Endothelial cell (in vitro differentiated cells): ENCODE data around the gene CAV1. TPM values are rescaled to one million over a fixed set of nuclear protein-coding genes. Genes with fewer than 3 reads are reported as not detected.

Experiments used
- DNase-seq: peaks from one replicate; pipeline ENCODE4 v3.0.0; 2021; ENCODE audit warnings: low spot score
- H3K27ac Mint-ChIP-seq: one replicate; pipeline ENCODE4 v1.8.0; 2021; ENCODE audit warnings: mixed read lengths, inconsistent platforms; ENCODE audit not compliant: unreplicated experiment
- H3K27me3 Mint-ChIP-seq: one replicate; pipeline ENCODE4 v1.8.0; 2021; ENCODE audit warnings: mild to moderate bottlenecking, moderate library complexity, mixed read lengths, inconsistent platforms; ENCODE audit not compliant: unreplicated experiment
- H3K36me3 Mint-ChIP-seq: one replicate; pipeline ENCODE4 v1.8.0; 2021; ENCODE audit warnings: mild to moderate bottlenecking, low read depth, mixed read lengths, inconsistent platforms; ENCODE audit not compliant: unreplicated experiment
- H3K4me1 Mint-ChIP-seq: one replicate; pipeline ENCODE4 v1.8.0; 2021; ENCODE audit warnings: mild to moderate bottlenecking, mixed read lengths, inconsistent platforms; ENCODE audit not compliant: unreplicated experiment
- H3K4me3 Mint-ChIP-seq: one replicate; pipeline ENCODE4 v1.8.0; 2021; ENCODE audit warnings: mild to moderate bottlenecking, mixed read lengths, inconsistent platforms; ENCODE audit not compliant: unreplicated experiment
- H3K9me3 Mint-ChIP-seq: one replicate; pipeline ENCODE4 v1.8.0; 2021; ENCODE audit warnings: mixed read lengths, inconsistent platforms; ENCODE audit not compliant: unreplicated experiment
- total RNA-seq: library from RNA; stranded (reverse); fragmentation: NEBNext Ultra II Directional; extraction: Animal tissue kit (Norgen Biotek cat#: 25700); gene quantifications from one replicate; pipeline ENCODE4 v1.2.1, GENCODE V29; 2021; ENCODE audit not compliant: unreplicated experiment
- TF ChIP-seq, protein P1 (sequence below): fragments of 200-600 bp; sonication (generic); IDR thresholded peaks from one replicate; pipeline ENCODE4 v1.5.0; 2021; ENCODE audit warnings: antibody characterized with exemption; ENCODE audit not compliant: unreplicated experiment

The CAV1 gene
- total RNA-seq, 1 donor from 2014 or later = 48.2 TPM

DNA sequence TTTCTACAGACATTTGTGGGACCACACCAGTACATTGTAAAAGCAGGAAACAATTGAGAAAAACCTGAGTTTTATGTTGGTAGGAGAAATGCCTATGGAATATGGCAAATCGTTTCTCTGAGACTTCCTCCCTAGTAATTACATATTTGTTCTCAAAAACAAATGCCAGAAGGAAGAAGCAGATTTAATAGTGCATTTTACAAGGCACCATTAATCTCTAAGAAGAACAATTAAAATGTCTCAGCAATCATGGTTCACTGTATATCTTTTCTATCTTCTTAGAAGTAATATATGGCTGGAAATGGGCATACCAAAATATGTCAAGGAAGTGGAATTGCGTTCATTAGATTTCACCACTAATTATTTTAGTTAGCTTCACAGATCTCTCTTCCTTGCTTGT lies 13.3 kb downstream of the CAV1 start:
- H3K4me1 Mint-ChIP-seq = peaks cover 3% of the 10 kb centered on the region
- no peaks in the 10 kb centered on the region for H3K9me3 Mint-ChIP-seq
- H3K27ac Mint-ChIP-seq = no peak overlapping the region
- no peak for DNase-seq
- TF ChIP-seq, protein P1, sequence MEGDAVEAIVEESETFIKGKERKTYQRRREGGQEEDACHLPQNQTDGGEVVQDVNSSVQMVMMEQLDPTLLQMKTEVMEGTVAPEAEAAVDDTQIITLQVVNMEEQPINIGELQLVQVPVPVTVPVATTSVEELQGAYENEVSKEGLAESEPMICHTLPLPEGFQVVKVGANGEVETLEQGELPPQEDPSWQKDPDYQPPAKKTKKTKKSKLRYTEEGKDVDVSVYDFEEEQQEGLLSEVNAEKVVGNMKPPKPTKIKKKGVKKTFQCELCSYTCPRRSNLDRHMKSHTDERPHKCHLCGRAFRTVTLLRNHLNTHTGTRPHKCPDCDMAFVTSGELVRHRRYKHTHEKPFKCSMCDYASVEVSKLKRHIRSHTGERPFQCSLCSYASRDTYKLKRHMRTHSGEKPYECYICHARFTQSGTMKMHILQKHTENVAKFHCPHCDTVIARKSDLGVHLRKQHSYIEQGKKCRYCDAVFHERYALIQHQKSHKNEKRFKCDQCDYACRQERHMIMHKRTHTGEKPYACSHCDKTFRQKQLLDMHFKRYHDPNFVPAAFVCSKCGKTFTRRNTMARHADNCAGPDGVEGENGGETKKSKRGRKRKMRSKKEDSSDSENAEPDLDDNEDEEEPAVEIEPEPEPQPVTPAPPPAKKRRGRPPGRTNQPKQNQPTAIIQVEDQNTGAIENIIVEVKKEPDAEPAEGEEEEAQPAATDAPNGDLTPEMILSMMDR = no peak
- H3K27me3 Mint-ChIP-seq = no peaks in the 10 kb centered on the region
- H3K4me3 Mint-ChIP-seq = no peak overlapping the region
- peaks cover 14% of the 10 kb centered on the region for H3K36me3 Mint-ChIP-seq

DNA sequence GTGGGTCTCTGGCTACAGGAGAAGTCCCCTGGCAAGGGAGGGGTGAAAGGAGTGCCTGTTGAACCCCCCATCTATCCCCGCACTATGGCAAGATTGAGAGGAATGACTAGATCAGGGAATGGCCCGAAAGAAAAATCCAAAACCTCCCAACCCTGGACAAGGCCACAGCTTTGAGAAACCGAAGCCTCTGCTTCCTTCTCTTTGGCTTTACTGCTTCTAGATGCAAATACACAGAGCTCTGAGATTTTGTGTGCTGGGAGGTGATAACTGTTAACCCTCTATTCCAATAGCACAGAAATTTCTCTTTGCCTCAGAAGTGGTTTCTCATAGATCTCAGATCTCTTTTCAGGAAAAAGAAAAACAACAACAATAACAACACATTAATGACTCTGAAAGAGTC lies 15.0 kb downstream of the CAV1 start:
- Mint-ChIP-seq H3K4me3 (no peak overlapping the region), H3K27me3 (no peaks in the 10 kb centered on the region), H3K36me3 (peaks cover 14% of the 10 kb centered on the region), H3K9me3 (no peaks in the 10 kb centered on the region), H3K27ac (no peak overlapping the region), H3K4me1 (peaks cover 10% of the 10 kb centered on the region)
- TF ChIP-seq, protein P1 = no peak
- DNase-seq = no peak

DNA sequence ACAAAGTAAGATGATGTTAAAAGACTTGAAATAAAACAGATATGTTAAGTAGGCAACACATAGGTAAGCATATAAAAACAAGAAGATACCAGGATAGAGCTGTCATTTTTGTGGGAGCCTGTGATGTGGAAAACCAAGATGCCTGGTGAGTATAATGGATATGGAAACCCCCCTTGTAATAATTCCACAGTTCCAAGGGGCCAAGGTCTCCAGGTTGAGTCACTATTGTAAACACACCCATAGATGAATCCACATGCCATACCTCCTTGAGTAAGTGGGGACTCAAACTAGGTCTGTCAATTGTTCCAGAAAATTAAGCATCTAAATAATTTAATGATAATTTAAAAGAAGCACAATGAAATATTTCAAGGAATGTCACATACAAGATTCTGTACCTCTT lies 15.9 kb downstream of the CAV1 start:
- H3K9me3 Mint-ChIP-seq = no peaks in the 10 kb centered on the region
- no peak overlapping the region for H3K4me3 Mint-ChIP-seq
- peaks cover 17% of the 10 kb centered on the region for H3K4me1 Mint-ChIP-seq
- no peak overlapping the region for H3K27ac Mint-ChIP-seq
- H3K27me3 Mint-ChIP-seq = no peaks in the 10 kb centered on the region
- TF ChIP-seq, protein P1 = no peak
- peaks cover 13% of the 10 kb centered on the region for H3K36me3 Mint-ChIP-seq
- no peak for DNase-seq

DNA sequence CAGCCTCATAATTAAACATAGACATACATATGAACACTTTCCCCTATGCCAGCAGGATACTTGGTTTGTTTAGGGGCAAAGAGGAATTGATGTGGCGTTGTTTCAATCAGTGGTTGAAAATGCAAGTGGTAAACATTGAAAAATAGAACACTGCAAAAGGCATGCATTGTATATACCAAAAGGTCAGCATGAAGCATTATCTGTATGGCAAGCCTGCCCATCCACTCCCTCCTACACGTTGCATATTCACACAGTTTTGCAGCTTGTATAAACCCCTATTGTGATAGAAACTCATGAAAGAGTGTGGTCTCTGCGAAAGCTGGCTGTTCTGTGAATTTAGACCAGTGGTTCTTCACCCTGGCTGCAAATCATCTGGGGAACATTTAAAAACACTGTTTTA lies 17.1 kb downstream of the CAV1 start:
- H3K27me3 Mint-ChIP-seq = no peaks in the 10 kb centered on the region
- H3K27ac Mint-ChIP-seq = no peak overlapping the region
- peaks cover 7% of the 10 kb centered on the region for H3K36me3 Mint-ChIP-seq
- H3K4me1 Mint-ChIP-seq = peaks cover 17% of the 10 kb centered on the region
- no peak overlapping the region for H3K4me3 Mint-ChIP-seq
- no peaks in the 10 kb centered on the region for H3K9me3 Mint-ChIP-seq
- TF ChIP-seq, protein P1 = no peak
- DNase-seq = no peak

DNA sequence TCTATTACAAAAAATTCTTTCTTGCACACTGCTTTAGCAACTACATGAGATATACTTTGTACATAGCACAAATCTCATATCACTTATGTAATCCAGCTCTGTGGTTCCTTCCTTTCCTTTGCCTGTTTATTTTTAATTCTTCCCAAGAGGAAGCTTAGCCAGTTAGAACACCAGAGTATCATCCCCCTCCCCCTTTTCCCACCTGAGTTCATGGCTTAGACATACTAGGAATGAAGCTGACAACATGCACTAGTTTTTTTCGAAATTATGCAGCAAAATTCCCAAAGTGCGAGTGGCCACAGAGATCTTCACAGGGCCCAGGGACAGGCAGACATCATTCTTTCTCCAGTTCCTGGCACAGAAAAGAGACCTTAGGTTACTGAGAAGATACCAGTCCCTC lies 17.8 kb downstream of the CAV1 start:
- no peak for DNase-seq
- peaks cover 7% of the 10 kb centered on the region for H3K36me3 Mint-ChIP-seq
- H3K27ac Mint-ChIP-seq = no peak overlapping the region
- TF ChIP-seq, protein P1 = no peak
- peaks cover under 1% of the 10 kb centered on the region for H3K27me3 Mint-ChIP-seq
- H3K4me1 Mint-ChIP-seq = peaks cover 17% of the 10 kb centered on the region
- H3K4me3 Mint-ChIP-seq = no peak overlapping the region
- H3K9me3 Mint-ChIP-seq = no peaks in the 10 kb centered on the region
